ENCODE measurements around the gene UBASH3A. TPM values are rescaled to one million over a fixed set of nuclear protein-coding genes. Genes with fewer than 3 reads are reported as not detected.

UBASH3A gene
- total and polyA plus RNA-seq, 2 donors: 14.9 to 26.7 TPM

- Histone ChIP-seq H3K9me3 (ENCODE audit: control insufficient read depth in 2 of 2, insufficient read depth in 1 of 2, low read length in 1 of 2) (no peaks in the 10 kb centered on the region), H3K4me1 (ENCODE audit: control insufficient read depth in 2 of 2, insufficient read depth in 2 of 2, low read length in 2 of 2) (peaks cover 0 to 16% of the 10 kb centered on the region in 2 donors), H3K36me3 (ENCODE audit: control insufficient read depth in 2 of 2, insufficient read depth in 2 of 2, low read length in 1 of 2) (no peaks in the 10 kb centered on the region), H3K27ac (ENCODE audit: low read depth in 1 of 2, low read length in 1 of 2) (no peak overlapping the region), H3K4me3 (ENCODE audit: low read length in 2 of 2) (no peak overlapping the region), H3K27me3 (ENCODE audit: control insufficient read depth in 2 of 2, insufficient read depth in 1 of 2, low read length in 1 of 2) (no peaks in the 10 kb centered on the region)
- 98% methylated on average over 4 of the region's 4 CpGs for WGBS
- no peak for DNase-seq (ENCODE audit: low read depth in 6 of 9, low spot score in 9 of 9)
Measured at GRCh38 chr21:42481169-42481568, 77.5 kb downstream of the UBASH3A start.

GRCh38 chr21:42484966-42485365 is 81.3 kb downstream of the UBASH3A start:
- Histone ChIP-seq H3K4me3 (ENCODE audit: low read length in 2 of 2) (no peak overlapping the region), H3K4me1 (ENCODE audit: control insufficient read depth in 2 of 2, insufficient read depth in 2 of 2, low read length in 2 of 2) (peaks cover 8 to 22% of the 10 kb centered on the region in 2 donors), H3K27ac (ENCODE audit: low read depth in 1 of 2, low read length in 1 of 2) (no peak overlapping the region), H3K27me3 (ENCODE audit: control insufficient read depth in 2 of 2, insufficient read depth in 1 of 2, low read length in 1 of 2) (no peaks in the 10 kb centered on the region), H3K9me3 (ENCODE audit: control insufficient read depth in 2 of 2, insufficient read depth in 1 of 2, low read length in 1 of 2) (peaks cover 0 to 6% of the 10 kb centered on the region in 2 donors), H3K36me3 (ENCODE audit: control insufficient read depth in 2 of 2, insufficient read depth in 2 of 2, low read length in 1 of 2) (no peaks in the 10 kb centered on the region)
- 97% methylated on average over 7 of the region's 7 CpGs for WGBS
- no peak for DNase-seq (ENCODE audit: low read depth in 6 of 9, low spot score in 9 of 9)

DNA sequence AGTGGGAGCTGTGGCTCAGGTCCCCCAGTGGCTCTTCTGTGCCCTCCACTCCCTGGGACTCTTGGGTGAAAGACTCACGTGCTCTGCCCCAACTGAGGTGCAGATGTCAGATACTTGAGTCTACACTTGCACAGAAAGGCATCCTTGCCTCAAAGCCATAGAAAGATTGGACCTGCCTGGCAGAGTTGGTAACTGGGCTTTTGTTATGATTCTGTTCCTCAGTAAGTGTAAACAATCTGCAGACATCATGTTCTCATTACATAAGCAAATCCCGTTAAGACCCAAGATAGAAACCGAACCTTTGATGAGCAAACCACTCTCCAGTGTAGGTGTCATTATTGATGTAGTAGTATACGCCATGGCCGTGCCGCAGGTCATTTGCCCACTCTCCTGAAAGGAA is 82.4 kb downstream of the UBASH3A start:
- Histone ChIP-seq H3K36me3 (ENCODE audit: control insufficient read depth in 2 of 2, insufficient read depth in 2 of 2, low read length in 1 of 2) (no peaks in the 10 kb centered on the region), H3K27ac (ENCODE audit: low read depth in 1 of 2, low read length in 1 of 2) (peak overlapping the region in 1 of 2 donors; percentile 95), H3K9me3 (ENCODE audit: control insufficient read depth in 2 of 2, insufficient read depth in 1 of 2, low read length in 1 of 2) (peaks cover 0 to 6% of the 10 kb centered on the region in 2 donors), H3K27me3 (ENCODE audit: control insufficient read depth in 2 of 2, insufficient read depth in 1 of 2, low read length in 1 of 2) (no peaks in the 10 kb centered on the region), H3K4me1 (ENCODE audit: control insufficient read depth in 2 of 2, insufficient read depth in 2 of 2, low read length in 2 of 2) (peaks cover 8 to 21% of the 10 kb centered on the region in 2 donors), H3K4me3 (ENCODE audit: low read length in 2 of 2) (no peak overlapping the region)
- WGBS: 76% methylated on average over 6 of the region's 6 CpGs
- peak in 1 of 9 donors; percentile 66 for DNase-seq (ENCODE audit: low read depth in 6 of 9, low spot score in 9 of 9)

GRCh38 chr21:42486531-42486930 is 82.8 kb downstream of the UBASH3A start:
- peak in 2 of 9 donors; percentile 48 to 53 for DNase-seq (ENCODE audit: low read depth in 6 of 9, low spot score in 9 of 9)
- Histone ChIP-seq H3K36me3 (ENCODE audit: control insufficient read depth in 2 of 2, insufficient read depth in 2 of 2, low read length in 1 of 2) (no peaks in the 10 kb centered on the region), H3K9me3 (ENCODE audit: control insufficient read depth in 2 of 2, insufficient read depth in 1 of 2, low read length in 1 of 2) (peaks cover 0 to 6% of the 10 kb centered on the region in 2 donors), H3K27ac (ENCODE audit: low read depth in 1 of 2, low read length in 1 of 2) (peak overlapping the region in 1 of 2 donors; percentile 95), H3K4me3 (ENCODE audit: low read length in 2 of 2) (no peak overlapping the region), H3K27me3 (ENCODE audit: control insufficient read depth in 2 of 2, insufficient read depth in 1 of 2, low read length in 1 of 2) (no peaks in the 10 kb centered on the region), H3K4me1 (ENCODE audit: control insufficient read depth in 2 of 2, insufficient read depth in 2 of 2, low read length in 2 of 2) (peaks cover 8 to 21% of the 10 kb centered on the region in 2 donors)
- WGBS: 7% methylated on average over 5 of the region's 5 CpGs

- no peak overlapping the region for H3K4me3 ChIP-seq (ENCODE audit: low read length in 2 of 2)
- H3K9me3 ChIP-seq (ENCODE audit: control insufficient read depth in 2 of 2, insufficient read depth in 1 of 2, low read length in 1 of 2): peaks cover 0 to 6% of the 10 kb centered on the region in 2 donors
- DNase-seq (ENCODE audit: low read depth in 6 of 9, low spot score in 9 of 9): no peak
- H3K36me3 ChIP-seq (ENCODE audit: control insufficient read depth in 2 of 2, insufficient read depth in 2 of 2, low read length in 1 of 2): no peaks in the 10 kb centered on the region
- H3K27ac ChIP-seq (ENCODE audit: low read depth in 1 of 2, low read length in 1 of 2): no peak overlapping the region
- WGBS: 98% methylated on average over 2 of the region's 2 CpGs
- no peaks in the 10 kb centered on the region for H3K27me3 ChIP-seq (ENCODE audit: control insufficient read depth in 2 of 2, insufficient read depth in 1 of 2, low read length in 1 of 2)
- H3K4me1 ChIP-seq (ENCODE audit: control insufficient read depth in 2 of 2, insufficient read depth in 2 of 2, low read length in 2 of 2): peaks cover 12 to 28% of the 10 kb centered on the region in 2 donors
Measured at GRCh38 chr21:42489006-42489563, 85.4 kb downstream of the UBASH3A start.

DNA sequence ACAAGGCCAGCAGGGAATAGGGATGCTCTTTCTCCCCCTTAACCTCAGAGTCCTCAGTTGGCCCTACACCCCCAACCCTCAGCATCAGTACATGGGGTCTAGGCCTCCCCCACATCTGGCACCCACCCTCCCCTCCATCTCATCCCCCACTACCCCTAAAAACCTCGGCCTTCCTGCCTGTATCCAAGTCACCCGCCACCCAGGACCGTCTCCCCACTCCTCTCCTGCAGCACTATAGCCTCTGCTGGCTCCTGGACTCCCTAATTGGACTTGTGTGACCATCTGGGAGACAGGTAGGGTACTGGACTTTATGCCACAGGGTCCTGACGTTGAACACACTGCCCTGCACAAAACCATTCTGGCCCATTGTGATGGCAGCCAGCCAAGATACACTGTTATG is 86.3 kb downstream of the UBASH3A start:
- H3K27ac ChIP-seq (ENCODE audit: low read depth in 1 of 2, low read length in 1 of 2): no peak overlapping the region
- H3K36me3 ChIP-seq (ENCODE audit: control insufficient read depth in 2 of 2, insufficient read depth in 2 of 2, low read length in 1 of 2): no peaks in the 10 kb centered on the region
- H3K9me3 ChIP-seq (ENCODE audit: control insufficient read depth in 2 of 2, insufficient read depth in 1 of 2, low read length in 1 of 2): peaks cover 0 to 6% of the 10 kb centered on the region in 2 donors
- 98% methylated on average over 4 of the region's 4 CpGs for WGBS
- H3K4me1 ChIP-seq (ENCODE audit: control insufficient read depth in 2 of 2, insufficient read depth in 2 of 2, low read length in 2 of 2): peaks cover 12 to 28% of the 10 kb centered on the region in 2 donors
- no peaks in the 10 kb centered on the region for H3K27me3 ChIP-seq (ENCODE audit: control insufficient read depth in 2 of 2, insufficient read depth in 1 of 2, low read length in 1 of 2)
- no peak overlapping the region for H3K4me3 ChIP-seq (ENCODE audit: low read length in 2 of 2)
- DNase-seq (ENCODE audit: low read depth in 6 of 9, low spot score in 9 of 9): no peak

GRCh38 chr21:42490720-42491119 is 87.0 kb downstream of the UBASH3A start:
- Histone ChIP-seq H3K9me3 (ENCODE audit: control insufficient read depth in 2 of 2, insufficient read depth in 1 of 2, low read length in 1 of 2) (peaks cover 0 to 6% of the 10 kb centered on the region in 2 donors), H3K27ac (ENCODE audit: low read depth in 1 of 2, low read length in 1 of 2) (no peak overlapping the region), H3K36me3 (ENCODE audit: control insufficient read depth in 2 of 2, insufficient read depth in 2 of 2, low read length in 1 of 2) (no peaks in the 10 kb centered on the region), H3K27me3 (ENCODE audit: control insufficient read depth in 2 of 2, insufficient read depth in 1 of 2, low read length in 1 of 2) (no peaks in the 10 kb centered on the region), H3K4me3 (ENCODE audit: low read length in 2 of 2) (no peak overlapping the region), H3K4me1 (ENCODE audit: control insufficient read depth in 2 of 2, insufficient read depth in 2 of 2, low read length in 2 of 2) (peaks cover 15 to 28% of the 10 kb centered on the region in 2 donors)
- no peak for DNase-seq (ENCODE audit: low read depth in 6 of 9, low spot score in 9 of 9)

GRCh38 chr21:42491328-42491727 is 87.6 kb downstream of the UBASH3A start:
- no peak overlapping the region for H3K4me3 ChIP-seq (ENCODE audit: low read length in 2 of 2)
- no peak overlapping the region for H3K27ac ChIP-seq (ENCODE audit: low read depth in 1 of 2, low read length in 1 of 2)
- peaks cover 0 to 6% of the 10 kb centered on the region in 2 donors for H3K9me3 ChIP-seq (ENCODE audit: control insufficient read depth in 2 of 2, insufficient read depth in 1 of 2, low read length in 1 of 2)
- 90% methylated on average over 1 of the region's 1 CpG for WGBS
- no peaks in the 10 kb centered on the region for H3K36me3 ChIP-seq (ENCODE audit: control insufficient read depth in 2 of 2, insufficient read depth in 2 of 2, low read length in 1 of 2)
- DNase-seq (ENCODE audit: low read depth in 6 of 9, low spot score in 9 of 9): no peak
- peaks cover 14 to 25% of the 10 kb centered on the region in 2 donors for H3K4me1 ChIP-seq (ENCODE audit: control insufficient read depth in 2 of 2, insufficient read depth in 2 of 2, low read length in 2 of 2)
- no peaks in the 10 kb centered on the region for H3K27me3 ChIP-seq (ENCODE audit: control insufficient read depth in 2 of 2, insufficient read depth in 1 of 2, low read length in 1 of 2)

- H3K4me3 ChIP-seq (ENCODE audit: low read length in 2 of 2): no peak overlapping the region
- peaks cover 0 to 6% of the 10 kb centered on the region in 2 donors for H3K9me3 ChIP-seq (ENCODE audit: control insufficient read depth in 2 of 2, insufficient read depth in 1 of 2, low read length in 1 of 2)
- no peaks in the 10 kb centered on the region for H3K27me3 ChIP-seq (ENCODE audit: control insufficient read depth in 2 of 2, insufficient read depth in 1 of 2, low read length in 1 of 2)
- H3K36me3 ChIP-seq (ENCODE audit: control insufficient read depth in 2 of 2, insufficient read depth in 2 of 2, low read length in 1 of 2): no peaks in the 10 kb centered on the region
- 60% methylated on average over 8 of the region's 8 CpGs for WGBS
- peak in 1 of 9 donors; percentile 43 for DNase-seq (ENCODE audit: low read depth in 6 of 9, low spot score in 9 of 9)
- H3K4me1 ChIP-seq (ENCODE audit: control insufficient read depth in 2 of 2, insufficient read depth in 2 of 2, low read length in 2 of 2): peaks cover 13 to 25% of the 10 kb centered on the region in 2 donors
- no peak overlapping the region for H3K27ac ChIP-seq (ENCODE audit: low read depth in 1 of 2, low read length in 1 of 2)
Measured at GRCh38 chr21:42492201-42492600, 88.5 kb downstream of the UBASH3A start.
